Heart right ventricle (tissue), 16 donors: ENCODE data around the gene TWSG1. TPM values are rescaled to one million over a fixed set of nuclear protein-coding genes. Genes with fewer than 3 reads are reported as not detected.

Experiments
- ATAC-seq, 8 donors: fragments of 200-7000 bp; cut with Tn5 transposase; one replicate each; pipeline ENCODE4 v1.9.1; 2020; ENCODE audit warnings: mild to moderate bottlenecking in 8 of 8, moderate library complexity in 8 of 8, moderate number of reproducible peaks in 1 of 8
- DNase-seq, 2 donors: peaks; one replicate each; pipeline ENCODE4 v3.0.0-alpha.2; 2020
- H3K27ac ChIP-seq, 10 donors: fragments of 200-600 bp; sonication (generic) in 2 of 10; one replicate each; pipeline versions ENCODE4 v1.5.0 to v1.8.0; 2020 to 2022; ENCODE audit warnings: mild to moderate bottlenecking in 3 of 10
- H3K27me3 ChIP-seq, 7 donors: fragments of 200-600 bp; one replicate each; pipeline ENCODE4 v1.8.0; 2021 to 2022; ENCODE audit warnings: mild to moderate bottlenecking in 2 of 7
- H3K36me3 ChIP-seq, 9 donors: fragments of 200-600 bp; sonication (generic) in 1 of 9; one replicate each; pipeline versions ENCODE4 v1.5.0 to v1.8.0; 2020 to 2022; ENCODE audit warnings: mild to moderate bottlenecking in 2 of 9
- H3K4me1 ChIP-seq, 9 donors: fragments of 200-600 bp; sonication (generic) in 1 of 9; one replicate each; pipeline versions ENCODE4 v1.5.0 to v1.8.0; 2020 to 2022; ENCODE audit warnings: mild to moderate bottlenecking in 4 of 9
- H3K4me3 ChIP-seq, 10 donors: fragments of 200-600 bp; sonication (generic) in 2 of 10; one replicate each; pipeline versions ENCODE4 v1.5.0 to v1.8.0; 2020 to 2022; ENCODE audit warnings: mild to moderate bottlenecking in 7 of 10, moderate library complexity in 2 of 10
- H3K9me3 ChIP-seq, 11 donors: fragments of 200-600 bp in 10 of 11; sonication (generic) in 2 of 11; one replicate each; pipeline versions ENCODE4 v1.5.0 to v1.8.0; 2013 to 2022; ENCODE audit warnings: mild to moderate bottlenecking in 2 of 11, control low read depth in 1 of 11, moderate library complexity in 1 of 11
- CTCF ChIP-seq, 9 donors: fragments of 200-600 bp; sonication (generic) in 2 of 9; IDR thresholded peaks; one replicate each; pipeline versions ENCODE4 v1.5.0 to v1.8.0; 2021 to 2022; ENCODE audit warnings: antibody characterized with exemption in 9 of 9, mild to moderate bottlenecking in 5 of 9, moderate library complexity in 1 of 9
- WGBS, 2 donors: extraction: QIAGEN DNeasy Blood & Tissue Kit; methylation state at CpG; one replicate each; pipeline ENCODE4 v1.1.7; 2013; ENCODE audit warnings: inconsistent platforms in 1 of 2; 5-methylcytosine and 5-hydroxymethylcytosine counted together
- intact Hi-C, 10 donors: fragments of 100-400 bp; cut with DNase I; formaldehyde crosslinking; loops; one replicate each; pipeline versions ENCODE4 v1.11.1 to v1.14.2; 2022
- polyA plus RNA-seq, 2 donors: library from polyadenylated mRNA; stranded (reverse); fragments of 200-250 nt; gene quantifications; one replicate each; pipeline ENCODE4 v1.2.3, GENCODE V29; 2013
- total RNA-seq, 10 donors: library from RNA; stranded (reverse); fragmentation: NEBNext Ultra II Directional in 3 of 10; extraction: Animal tissue kit (Norgen Biotek cat#: 25700) in 3 of 10; gene quantifications; one replicate each; pipeline versions ENCODE4 v1.2.1 to v1.2.4, GENCODE V29; 2021 to 2023
- donor health status: Arrhythmogenic right ventricular cardiomyopathy.
- donor health status: ischemic (EF 13 %, LVEDD 7.1; RV severe dilation, severe dysfunction).
- donor health status: healthy with polysubstance abuse.
- donor health status: DM: no; HTN: yes; CAD: no.
- donor health status: DM: no; HTN: no; CAD: no.
- donor health status: ischemic (EF 25% LVEDD 6.9; RV normal size, moderate dysfunction).
- donor health status: ischemic (EF 25% LVEDD 5.7; RV mildly dilated, moderate dysfunction).
- donor health status: healthy.
- donor health status: DM: yes; HTN: yes; CAD: no.
- donor health status: Ischemic cardiomyopathy.
- donor health status: ischemic (EF 35%, LVEDD 5.7; RV mildly dilated, moderate dysfunction).
- donor health status: nonischemic (EF 11% LVEDD 7.7; RV severe dilation, severe dysfunction).
- donor health status: DM: yes; HTN: yes; CAD: no.
- donor health status: PGD.
- donor health status: ischemic (EF 29% LVEDD 5.4; RV normal size, mild dysfunction).
- donor health status: nonischemic (EF 23%, LVEDD 6.1; RV moderate dilation, normal function).

Gene TWSG1
- total and polyA plus RNA-seq, 12 donors: 6.6 to 15.0 (median 11.2) TPM

GRCh38 chr18:9328776-9329175 is 5.8 kb upstream of the TWSG1 start:
- TF ChIP-seq CTCF (IDR thresholded peaks at IDR 0.05): no peak
- DNase-seq: no peak
- Histone ChIP-seq H3K4me3 (no peak overlapping the region), H3K9me3 (peaks cover 0 to 14% (median 5%) of the 10 kb centered on the region in 11 donors), H3K27ac (no peak overlapping the region), H3K36me3 (no peaks in the 10 kb centered on the region), H3K27me3 (peaks cover 0 to 2% (median 0%) of the 10 kb centered on the region in 7 donors), H3K4me1 (peaks cover 0 to 3% (median 2%) of the 10 kb centered on the region in 9 donors)
- intact Hi-C loops: no loop called here
- 45 to 75% methylated on average over 2 of the region's 2 CpGs for WGBS, 2 donors
- ATAC-seq: no peak

GRCh38 chr18:9329471-9329870 is 5.1 kb upstream of the TWSG1 start:
- no peak for TF ChIP-seq CTCF (IDR thresholded peaks at IDR 0.05)
- Histone ChIP-seq H3K27me3 (peaks cover 0 to 4% (median 0%) of the 10 kb centered on the region in 7 donors), H3K36me3 (no peaks in the 10 kb centered on the region), H3K9me3 (peaks cover 0 to 14% (median 5%) of the 10 kb centered on the region in 11 donors), H3K4me3 (no peak overlapping the region), H3K4me1 (peaks cover 0 to 7% (median 5%) of the 10 kb centered on the region in 9 donors), H3K27ac (no peak overlapping the region)
- 41 to 100% methylated on average over 1 of the region's 1 CpG for WGBS, 2 donors
- DNase-seq (no peak), ATAC-seq (no peak)
- intact Hi-C loops: no loop called here

GRCh38 chr18:9330419-9330818 is 4.2 kb upstream of the TWSG1 start:
- ATAC-seq (no peak), DNase-seq (no peak)
- no peak for TF ChIP-seq CTCF (IDR thresholded peaks at IDR 0.05)
- no peak overlapping the region for H3K27ac ChIP-seq
- WGBS, 2 donors: 54 to 65% methylated on average over 3 of the region's 3 CpGs
- H3K4me3 ChIP-seq: no peak overlapping the region
- intact Hi-C loops: loop anchor here in 4 of 10 donors (5.0 to 10.0 kb wide), 4 partner anchors 142 to 258 kb away; no protein-coding TSS in a partner anchor
- H3K36me3 ChIP-seq: no peaks in the 10 kb centered on the region
- peaks cover 0 to 4% (median 0%) of the 10 kb centered on the region in 7 donors for H3K27me3 ChIP-seq
- peaks cover 0 to 14% (median 5%) of the 10 kb centered on the region in 11 donors for H3K9me3 ChIP-seq
- peaks cover 0 to 11% (median 7%) of the 10 kb centered on the region in 9 donors for H3K4me1 ChIP-seq

GRCh38 chr18:9333441-9334328 is 888 bp upstream of the TWSG1 start:
- DNase-seq (peak in 1 of 2 donors; percentile 25), ATAC-seq (peak; percentile 12 to 69 (median 62))
- peaks cover 0 to 16% (median 7%) of the 10 kb centered on the region in 9 donors for H3K36me3 ChIP-seq
- H3K4me1 ChIP-seq: peaks cover 0 to 27% (median 16%) of the 10 kb centered on the region in 9 donors
- H3K27me3 ChIP-seq: peaks cover 0 to 4% (median 0%) of the 10 kb centered on the region in 7 donors
- H3K9me3 ChIP-seq: peaks cover 0 to 7% (median 0%) of the 10 kb centered on the region in 11 donors
- peak overlapping the region in 7 of 10 donors; percentile 22 to 64 (median 48) for H3K27ac ChIP-seq
- H3K4me3 ChIP-seq: peak overlapping the region; percentile 40 to 95 (median 78)
- no peak for TF ChIP-seq CTCF (IDR thresholded peaks at IDR 0.05)
- intact Hi-C loops: loop anchor here in 4 of 10 donors (2.0 to 10.0 kb wide), 5 partner anchors 139 to 261 kb away; partner anchors contain the start of gene RALBP1 (in 1 of the 4)
- 33 to 35% methylated on average over 52 of the region's 52 CpGs for WGBS, 2 donors
